ENCODE measurements around the gene CPM. TPM values are rescaled to one million over a fixed set of nuclear protein-coding genes. Genes with fewer than 3 reads are reported as not detected.

The CPM gene
- polyA plus RNA-seq, 2 of the 4 experiments (the other 2 are of a cell fraction): 3.7 to 6.8 TPM

- no peaks in the 10 kb centered on the region for H3K9me3 ChIP-seq
- no peak for TF ChIP-seq HMGXB4 (CRISPR knock-in tag; IDR thresholded peaks at IDR 0.05; ENCODE audit: borderline replicate concordance)
- no peak for TF ChIP-seq CTCF (IDR thresholded peaks at IDR 0.05)
- no peak for TF ChIP-seq REST (IDR thresholded peaks at IDR 0.05)
- no peak for TF ChIP-seq KDM5A (IDR thresholded peaks at IDR 0.05)
- TF ChIP-seq JUNB (IDR thresholded peaks at IDR 0.05): no peak
- no peak for TF ChIP-seq FOXS1 (CRISPR knock-in tag; IDR thresholded peaks at IDR 0.05)
- TF ChIP-seq ZFP36 (IDR thresholded peaks at IDR 0.05; ENCODE audit: borderline replicate concordance, partially characterized antibody): no peak
- no peak for TF ChIP-seq RAD21 (conservative IDR thresholded peaks at IDR 0.05 in 1 of 2, IDR thresholded peaks at IDR 0.05 in 1 of 2)
- no peak for TF ChIP-seq HES2 (IDR thresholded peaks at IDR 0.05)
- no peak for TF ChIP-seq E2F6 (IDR thresholded peaks at IDR 0.05; ENCODE audit: borderline replicate concordance, low read depth)
- CTCF ChIA-PET: no interaction called here
- no peak overlapping the region for H3K27ac ChIP-seq
- DNase-seq (ENCODE audit: low read depth in 1 of 2, low spot score in 1 of 2): no peak
- no peak for ATAC-seq
- H3K4me2 ChIP-seq: no peak overlapping the region
- H3K4me1 ChIP-seq: no peaks in the 10 kb centered on the region
- 74% methylated on average over 6 of the region's 6 CpGs for WGBS (ENCODE audit: missing lambda C conversion rate)
- POLR2A ChIA-PET: no interaction called here
- no peak for FAIRE-seq
- no peak overlapping the region for H3K4me3 ChIP-seq
Measured at GRCh38 chr12:68891141-68891540, 41.8 kb downstream of the CPM start.

GRCh38 chr12:68890701-68891113 lies 42.3 kb downstream of the CPM start:
- Histone ChIP-seq H3K9me3 (no peaks in the 10 kb centered on the region), H3K4me3 (no peak overlapping the region), H3K4me1 (no peaks in the 10 kb centered on the region), H3K4me2 (no peak overlapping the region), H3K27ac (no peak overlapping the region)
- WGBS (ENCODE audit: missing lambda C conversion rate): 68% methylated on average over 4 of the region's 4 CpGs
- ChIA-PET POLR2A (no interaction called here), CTCF (no interaction called here)
- no peak for DNase-seq (ENCODE audit: low read depth in 1 of 2, low spot score in 1 of 2)
- FAIRE-seq: no peak
- no peak for ATAC-seq
- TF ChIP-seq RFX5 (IDR thresholded peaks at IDR 0.05) (no peak), CHD2 (IDR thresholded peaks at IDR 0.05; ENCODE audit: low read length, partially characterized antibody) (no peak), NPAS2 (CRISPR knock-in tag; IDR thresholded peaks at IDR 0.05; ENCODE audit: borderline replicate concordance) (no peak), BCL3 (IDR thresholded peaks at IDR 0.05) (no peak), CTCF (IDR thresholded peaks at IDR 0.05) (no peak), ZFP36 (IDR thresholded peaks at IDR 0.05; ENCODE audit: borderline replicate concordance, partially characterized antibody) (no peak), RARB (CRISPR knock-in tag; IDR thresholded peaks at IDR 0.05) (no peak), PBX3 (IDR thresholded peaks at IDR 0.05) (no peak), SREBF2 (IDR thresholded peaks at IDR 0.05) (no peak), FOSL2 (IDR thresholded peaks at IDR 0.05) (no peak), FOSL2 (CRISPR knock-in tag; IDR thresholded peaks at IDR 0.05) (no peak), MYC (IDR thresholded peaks at IDR 0.05; ENCODE audit: borderline replicate concordance, low read length) (no peak), USF2 (IDR thresholded peaks at IDR 0.05) (no peak), E2F6 (IDR thresholded peaks at IDR 0.05; ENCODE audit: borderline replicate concordance, low read depth) (no peak)

Measured in A549 (cell line).